GM12874 (cell line): ENCODE measurements around the gene IL17B.

Experiments
- TF ChIP-seq, protein P1 (sequence below): IDR thresholded peaks from 2 replicates; pipeline ENCODE4 v1.5.1; 2011; ENCODE audit warnings: low read depth, mild to moderate bottlenecking, control low read depth, low read length, moderate library complexity; ENCODE audit not compliant: insufficient read depth

IL17B gene

GRCh38 chr5:149423049-149423793 is 44.1 kb upstream of the IL17B start:
- TF ChIP-seq, protein P1, sequence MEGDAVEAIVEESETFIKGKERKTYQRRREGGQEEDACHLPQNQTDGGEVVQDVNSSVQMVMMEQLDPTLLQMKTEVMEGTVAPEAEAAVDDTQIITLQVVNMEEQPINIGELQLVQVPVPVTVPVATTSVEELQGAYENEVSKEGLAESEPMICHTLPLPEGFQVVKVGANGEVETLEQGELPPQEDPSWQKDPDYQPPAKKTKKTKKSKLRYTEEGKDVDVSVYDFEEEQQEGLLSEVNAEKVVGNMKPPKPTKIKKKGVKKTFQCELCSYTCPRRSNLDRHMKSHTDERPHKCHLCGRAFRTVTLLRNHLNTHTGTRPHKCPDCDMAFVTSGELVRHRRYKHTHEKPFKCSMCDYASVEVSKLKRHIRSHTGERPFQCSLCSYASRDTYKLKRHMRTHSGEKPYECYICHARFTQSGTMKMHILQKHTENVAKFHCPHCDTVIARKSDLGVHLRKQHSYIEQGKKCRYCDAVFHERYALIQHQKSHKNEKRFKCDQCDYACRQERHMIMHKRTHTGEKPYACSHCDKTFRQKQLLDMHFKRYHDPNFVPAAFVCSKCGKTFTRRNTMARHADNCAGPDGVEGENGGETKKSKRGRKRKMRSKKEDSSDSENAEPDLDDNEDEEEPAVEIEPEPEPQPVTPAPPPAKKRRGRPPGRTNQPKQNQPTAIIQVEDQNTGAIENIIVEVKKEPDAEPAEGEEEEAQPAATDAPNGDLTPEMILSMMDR: no peak

DNA sequence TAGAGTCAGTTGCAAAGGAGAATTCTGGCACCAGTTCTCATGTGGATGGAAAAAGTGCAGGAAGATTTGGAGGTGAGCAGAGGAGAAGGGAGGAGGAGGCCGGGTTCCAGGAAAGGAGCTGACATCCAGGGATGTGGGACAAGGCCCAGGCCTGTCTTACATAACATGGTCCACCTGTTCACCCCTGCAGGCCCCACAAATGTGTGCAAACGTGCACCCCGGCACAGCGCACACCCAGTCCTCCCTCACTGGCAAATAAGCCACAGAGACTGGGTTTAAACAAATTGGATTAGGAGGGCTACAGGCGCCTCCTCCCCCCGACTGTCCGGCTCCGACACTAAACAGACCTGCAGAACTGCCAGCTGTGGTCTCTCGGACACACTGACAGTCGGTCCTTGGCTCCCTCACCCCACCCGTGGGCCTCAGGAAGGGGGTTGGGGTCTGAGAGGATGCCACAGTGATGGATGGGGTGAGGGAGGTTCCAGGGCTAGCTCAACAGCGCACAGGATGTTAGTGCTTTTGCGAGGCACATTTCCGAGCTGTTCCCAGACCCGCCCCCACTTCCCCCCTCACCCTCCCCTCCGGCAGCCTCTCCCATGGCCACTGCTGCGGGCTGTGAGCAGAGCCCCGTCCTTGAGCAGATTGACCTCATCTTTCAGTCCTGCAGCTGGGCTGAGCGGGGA is 43.4 kb upstream of the IL17B start:
- TF ChIP-seq, protein P1: no peak

DNA sequence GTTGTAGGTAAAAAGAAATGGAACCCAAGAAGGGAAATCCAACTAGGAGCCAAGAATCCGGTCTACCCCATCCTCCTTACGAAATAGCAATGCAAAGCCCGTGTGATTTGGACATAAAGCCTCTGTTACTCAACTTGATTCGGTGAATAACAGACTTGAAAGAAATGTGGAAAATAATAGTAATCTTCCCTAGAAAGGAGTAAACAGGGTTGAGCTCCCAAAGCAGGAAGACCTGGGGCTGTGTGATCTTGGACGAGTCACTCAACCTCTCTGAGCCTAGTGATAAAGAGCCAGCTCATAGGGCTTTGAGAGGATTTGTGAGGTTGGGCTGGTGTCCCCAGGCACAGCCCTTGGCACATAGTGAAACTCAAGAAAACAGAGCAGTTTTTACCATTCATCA is 42.7 kb upstream of the IL17B start:
- TF ChIP-seq, protein P1: no peak

GRCh38 chr5:149421372-149421685 is 42.2 kb upstream of the IL17B start:
- TF ChIP-seq, protein P1: no peak

- TF ChIP-seq, protein P1: no peak
Measured at GRCh38 chr5:149420545-149421371, 41.7 kb upstream of the IL17B start.

DNA sequence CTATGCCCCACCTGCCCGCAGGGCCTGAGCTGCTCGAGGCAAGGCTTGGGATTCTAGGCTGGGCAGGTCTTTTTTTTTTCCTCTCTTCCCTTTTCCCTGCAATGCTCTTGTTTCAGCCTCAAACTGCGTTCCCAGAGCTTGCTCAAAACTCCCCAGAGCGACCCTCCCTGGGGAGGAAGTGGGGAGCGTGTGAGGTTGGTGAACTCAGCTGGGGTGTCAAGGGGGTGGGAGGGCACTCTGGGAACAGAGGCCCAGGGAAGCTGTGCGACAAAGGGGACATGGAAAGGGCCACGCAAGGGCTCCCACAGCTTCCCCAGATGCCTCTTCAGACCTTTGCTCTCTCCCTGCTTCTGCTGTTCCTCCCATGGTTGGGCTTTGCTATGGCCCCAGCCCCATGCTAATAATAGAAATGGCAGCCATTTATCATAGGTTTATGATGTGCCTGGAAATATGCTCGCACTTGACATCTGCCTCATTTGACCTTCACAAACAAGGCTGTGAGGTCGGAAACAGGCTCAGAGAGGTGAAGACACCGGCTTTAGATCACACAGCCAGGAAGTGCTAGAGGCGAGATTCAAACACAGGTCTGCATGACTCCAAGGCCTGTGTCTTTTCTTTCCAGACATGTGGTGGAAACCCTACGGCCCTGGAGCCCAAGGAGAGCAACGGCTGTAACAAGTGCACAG is 40.9 kb upstream of the IL17B start:
- TF ChIP-seq, protein P1: no peak

DNA sequence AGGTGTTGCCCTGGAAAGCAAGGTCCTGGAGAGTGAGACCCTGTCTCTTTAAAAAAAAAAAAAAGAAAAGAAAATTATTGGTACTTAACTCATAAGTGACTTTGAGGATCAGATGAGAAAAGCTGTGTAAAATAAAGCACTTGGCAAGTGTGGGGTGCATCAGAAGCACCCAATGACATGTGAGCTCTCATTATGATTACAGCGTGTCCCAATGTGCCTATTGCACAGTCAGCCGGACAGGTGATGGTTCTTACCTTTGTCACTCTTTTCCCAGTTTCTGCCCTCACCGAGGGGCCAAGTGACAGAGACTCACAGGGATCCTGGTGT is 40.4 kb upstream of the IL17B start:
- TF ChIP-seq, protein P1: no peak
